ENCODE results near the gene GIMAP6. TPM values are rescaled to one million over a fixed set of nuclear protein-coding genes. Genes with fewer than 3 reads are reported as not detected.
"Not testable (repeated sequence)": the region's sequence is repeated elsewhere in the genome, so short reads cannot be mapped to it uniquely, and the experiment has no call there.

GIMAP6 gene
- total RNA-seq, 1 donor from 2014 or later, result 69.3 TPM

- ATAC-seq (peak; percentile 21 to 40), DNase-seq (no peak)
- TF ChIP-seq, protein P1, sequence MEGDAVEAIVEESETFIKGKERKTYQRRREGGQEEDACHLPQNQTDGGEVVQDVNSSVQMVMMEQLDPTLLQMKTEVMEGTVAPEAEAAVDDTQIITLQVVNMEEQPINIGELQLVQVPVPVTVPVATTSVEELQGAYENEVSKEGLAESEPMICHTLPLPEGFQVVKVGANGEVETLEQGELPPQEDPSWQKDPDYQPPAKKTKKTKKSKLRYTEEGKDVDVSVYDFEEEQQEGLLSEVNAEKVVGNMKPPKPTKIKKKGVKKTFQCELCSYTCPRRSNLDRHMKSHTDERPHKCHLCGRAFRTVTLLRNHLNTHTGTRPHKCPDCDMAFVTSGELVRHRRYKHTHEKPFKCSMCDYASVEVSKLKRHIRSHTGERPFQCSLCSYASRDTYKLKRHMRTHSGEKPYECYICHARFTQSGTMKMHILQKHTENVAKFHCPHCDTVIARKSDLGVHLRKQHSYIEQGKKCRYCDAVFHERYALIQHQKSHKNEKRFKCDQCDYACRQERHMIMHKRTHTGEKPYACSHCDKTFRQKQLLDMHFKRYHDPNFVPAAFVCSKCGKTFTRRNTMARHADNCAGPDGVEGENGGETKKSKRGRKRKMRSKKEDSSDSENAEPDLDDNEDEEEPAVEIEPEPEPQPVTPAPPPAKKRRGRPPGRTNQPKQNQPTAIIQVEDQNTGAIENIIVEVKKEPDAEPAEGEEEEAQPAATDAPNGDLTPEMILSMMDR (IDR thresholded peaks at IDR 0.05), result no peak
- no peak overlapping the region for H3K4me3 ChIP-seq
- peaks cover 10% of the 10 kb centered on the region for H3K4me1 ChIP-seq
- no peaks in the 10 kb centered on the region for H3K27me3 ChIP-seq (ENCODE audit: low read depth)
- H3K36me3 ChIP-seq, result no peaks in the 10 kb centered on the region
- peak overlapping the region; percentile 61 for H3K27ac ChIP-seq
- H3K9me3 ChIP-seq, result no peaks in the 10 kb centered on the region
- intact Hi-C loops (cut with DNase I), result no loop called here
Observed at GRCh38 chr7:150663802-150664494, 31.8 kb upstream of the GIMAP6 start.

- H3K9me3 ChIP-seq; H3K4me3 ChIP-seq; H3K27me3 ChIP-seq (ENCODE audit: low read depth); H3K36me3 ChIP-seq; H3K27ac ChIP-seq; intact Hi-C loops (cut with DNase I); DNase-seq; ATAC-seq: not testable (repeated sequence)
- H3K4me1 ChIP-seq, result peaks cover 10% of the 10 kb centered on the region
Observed at GRCh38 chr7:150662821-150663220, 30.6 kb upstream of the GIMAP6 start.

- intact Hi-C loops (cut with DNase I), result no loop called here
- no peak for ATAC-seq
Observed at GRCh38 chr7:150660939-150661613, 28.9 kb upstream of the GIMAP6 start.

DNA sequence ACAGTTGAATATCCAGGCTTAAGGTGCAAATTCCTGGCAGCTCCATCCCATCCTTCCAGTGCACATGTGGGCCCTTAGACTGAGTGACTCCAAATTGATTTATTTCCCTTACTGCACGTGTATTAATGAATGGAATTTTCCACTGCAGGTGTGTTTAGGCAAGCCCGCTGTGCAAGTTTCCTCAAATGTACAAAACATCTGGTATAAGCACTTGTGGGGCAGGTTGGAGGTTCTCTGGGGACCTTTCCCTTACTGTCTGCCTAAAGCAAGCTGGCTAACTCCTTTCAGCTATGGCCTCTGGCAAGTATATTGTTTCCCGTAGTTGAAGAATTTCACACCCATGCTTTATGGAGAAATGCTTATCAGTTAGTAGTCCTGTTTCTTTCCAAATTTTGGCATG, 25.3 kb upstream of the GIMAP6 start:
- no peak for ATAC-seq
- TF ChIP-seq, protein P1 (IDR thresholded peaks at IDR 0.05), result no peak
- intact Hi-C loops (cut with DNase I), result no loop called here

More at GRCh38 chr7:150660939-150661613, 28.9 kb upstream of the GIMAP6 start:
- peaks cover 7% of the 10 kb centered on the region for H3K4me1 ChIP-seq
- H3K9me3 ChIP-seq, result no peaks in the 10 kb centered on the region
- DNase-seq, result no peak
- no peaks in the 10 kb centered on the region for H3K36me3 ChIP-seq
- TF ChIP-seq, protein P1 (IDR thresholded peaks at IDR 0.05), result no peak
- H3K4me3 ChIP-seq, result no peak overlapping the region
- H3K27me3 ChIP-seq (ENCODE audit: low read depth), result no peaks in the 10 kb centered on the region
- H3K27ac ChIP-seq, result no peak overlapping the region

DNA sequence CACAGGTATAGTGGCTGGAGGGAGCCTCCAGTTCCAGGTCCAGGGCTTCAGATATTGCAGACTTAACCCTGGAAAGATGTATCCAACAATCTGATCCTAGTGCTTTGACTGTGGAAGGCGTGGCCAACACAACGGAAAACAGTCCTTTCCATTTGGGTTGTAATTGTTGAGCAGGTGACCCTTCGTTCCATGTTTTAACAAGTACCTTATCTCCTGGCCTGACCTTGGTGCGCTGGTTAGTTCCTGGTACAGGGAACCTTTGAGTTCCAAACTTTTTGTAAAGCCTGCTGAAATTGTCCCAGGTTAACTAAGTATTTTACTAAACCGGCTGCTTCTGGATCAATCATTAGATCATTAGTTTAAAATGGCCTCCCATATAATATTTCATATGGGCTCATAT, 23.9 kb upstream of the GIMAP6 start:
- Histone ChIP-seq H3K4me1 (no peaks in the 10 kb centered on the region), H3K4me3 (no peak overlapping the region), H3K27me3 (ENCODE audit: low read depth) (no peaks in the 10 kb centered on the region), H3K27ac (no peak overlapping the region), H3K9me3 (no peaks in the 10 kb centered on the region), H3K36me3 (no peaks in the 10 kb centered on the region)
- TF ChIP-seq, protein P1 (IDR thresholded peaks at IDR 0.05), result no peak
- no peak for DNase-seq
- intact Hi-C loops (cut with DNase I), result no loop called here
- ATAC-seq, result no peak

More for the DNA sequence above, 25.3 kb upstream of the GIMAP6 start:
- no peak for DNase-seq
- Histone ChIP-seq H3K9me3 (no peaks in the 10 kb centered on the region), H3K27ac (no peak overlapping the region), H3K4me1 (no peaks in the 10 kb centered on the region), H3K36me3 (no peaks in the 10 kb centered on the region), H3K27me3 (ENCODE audit: low read depth) (no peaks in the 10 kb centered on the region), H3K4me3 (no peak overlapping the region)

GRCh38 chr7:150654692-150655091, 22.5 kb upstream of the GIMAP6 start:
- intact Hi-C loops (cut with DNase I), result no loop called here
- no peaks in the 10 kb centered on the region for H3K4me1 ChIP-seq
- ATAC-seq (no peak), DNase-seq (no peak)
- H3K27ac ChIP-seq, result no peak overlapping the region
- H3K9me3 ChIP-seq, result no peaks in the 10 kb centered on the region
- H3K4me3 ChIP-seq, result no peak overlapping the region
- H3K27me3 ChIP-seq (ENCODE audit: low read depth), result no peaks in the 10 kb centered on the region
- TF ChIP-seq, protein P1 (IDR thresholded peaks at IDR 0.05), result no peak
- no peaks in the 10 kb centered on the region for H3K36me3 ChIP-seq

Data from lower lobe of right lung (tissue), 2 donors.